ENCODE measurements around the gene SPDEF. TPM values are rescaled to one million over a fixed set of nuclear protein-coding genes. Genes with fewer than 3 reads are reported as not detected.

The SPDEF gene
- total RNA-seq, 6 experiments from 2014 or later: not detected

DNA sequence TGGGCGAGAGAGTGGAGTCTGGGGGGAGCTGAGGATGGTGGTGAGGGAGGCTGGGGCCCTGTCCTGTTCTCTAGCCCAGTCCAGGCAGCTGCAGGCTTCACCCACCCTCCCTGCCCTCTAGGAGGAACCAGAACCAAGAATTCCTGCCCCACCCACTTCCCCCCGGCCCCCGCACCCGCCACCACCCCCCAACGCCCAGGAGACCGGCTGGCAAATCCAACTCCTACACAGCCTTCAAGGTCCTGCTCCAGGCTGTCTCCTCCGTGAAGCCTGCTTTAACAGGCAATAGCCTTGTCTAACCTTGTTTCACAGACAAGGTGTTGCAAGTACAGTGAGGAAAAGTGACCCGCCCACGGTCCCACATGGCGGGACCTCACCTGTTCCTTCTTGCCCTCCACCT lies 2.4 kb downstream of the SPDEF start:
- H3K9me3 ChIP-seq: no peaks in the 10 kb centered on the region
- no peak for DNase-seq
- H3K4me3 ChIP-seq: no peak overlapping the region
- ATAC-seq: no peak
- no peaks in the 10 kb centered on the region for H3K4me1 ChIP-seq
- H3K27me3 ChIP-seq: no peaks in the 10 kb centered on the region
- intact Hi-C loops (cut with DNase I): no loop called here
- 56% methylated on average over 6 of the region's 10 CpGs for WGBS (ENCODE audit: insufficient coverage, low coverage, low lambda C conversion rate, missing lambda C conversion rate)
- no peak for TF ChIP-seq POLR2A (IDR thresholded peaks at IDR 0.05)
- TF ChIP-seq, protein P1, sequence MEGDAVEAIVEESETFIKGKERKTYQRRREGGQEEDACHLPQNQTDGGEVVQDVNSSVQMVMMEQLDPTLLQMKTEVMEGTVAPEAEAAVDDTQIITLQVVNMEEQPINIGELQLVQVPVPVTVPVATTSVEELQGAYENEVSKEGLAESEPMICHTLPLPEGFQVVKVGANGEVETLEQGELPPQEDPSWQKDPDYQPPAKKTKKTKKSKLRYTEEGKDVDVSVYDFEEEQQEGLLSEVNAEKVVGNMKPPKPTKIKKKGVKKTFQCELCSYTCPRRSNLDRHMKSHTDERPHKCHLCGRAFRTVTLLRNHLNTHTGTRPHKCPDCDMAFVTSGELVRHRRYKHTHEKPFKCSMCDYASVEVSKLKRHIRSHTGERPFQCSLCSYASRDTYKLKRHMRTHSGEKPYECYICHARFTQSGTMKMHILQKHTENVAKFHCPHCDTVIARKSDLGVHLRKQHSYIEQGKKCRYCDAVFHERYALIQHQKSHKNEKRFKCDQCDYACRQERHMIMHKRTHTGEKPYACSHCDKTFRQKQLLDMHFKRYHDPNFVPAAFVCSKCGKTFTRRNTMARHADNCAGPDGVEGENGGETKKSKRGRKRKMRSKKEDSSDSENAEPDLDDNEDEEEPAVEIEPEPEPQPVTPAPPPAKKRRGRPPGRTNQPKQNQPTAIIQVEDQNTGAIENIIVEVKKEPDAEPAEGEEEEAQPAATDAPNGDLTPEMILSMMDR (IDR thresholded peaks at IDR 0.05): no peak
- H3K27ac ChIP-seq: no peak overlapping the region
- H3K36me3 ChIP-seq: no peaks in the 10 kb centered on the region

DNA sequence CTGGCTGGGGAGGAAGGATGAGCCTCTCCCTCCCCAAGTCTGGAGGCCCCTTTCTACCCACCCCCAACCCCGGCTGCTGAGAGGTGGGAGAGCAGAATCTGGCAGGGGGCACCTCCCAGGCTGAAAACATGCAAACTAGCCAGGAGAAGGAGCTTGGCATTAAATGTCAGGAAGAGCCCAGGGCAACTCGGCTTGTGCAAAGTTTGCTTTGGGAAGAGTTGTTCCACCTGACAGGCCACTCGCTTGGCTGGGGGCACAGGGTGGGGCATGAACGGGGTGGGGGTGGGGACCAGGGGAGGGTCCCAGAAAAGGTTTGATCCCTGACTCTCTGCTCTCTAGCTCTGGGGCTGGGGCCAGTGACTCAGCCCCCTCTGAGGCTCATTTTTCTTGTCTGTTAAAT lies 3.0 kb downstream of the SPDEF start:
- ATAC-seq (no peak), DNase-seq (no peak)
- no peak for TF ChIP-seq POLR2A (IDR thresholded peaks at IDR 0.05)
- TF ChIP-seq, protein P1 (IDR thresholded peaks at IDR 0.05): no peak
- 20% methylated on average over 1 of the region's 4 CpGs for WGBS (ENCODE audit: insufficient coverage, low coverage, low lambda C conversion rate, missing lambda C conversion rate)
- intact Hi-C loops (cut with DNase I): no loop called here
- no peaks in the 10 kb centered on the region for H3K27me3 ChIP-seq
- no peaks in the 10 kb centered on the region for H3K36me3 ChIP-seq
- no peaks in the 10 kb centered on the region for H3K9me3 ChIP-seq
- H3K27ac ChIP-seq: no peak overlapping the region
- H3K4me1 ChIP-seq: no peaks in the 10 kb centered on the region
- no peak overlapping the region for H3K4me3 ChIP-seq

DNA sequence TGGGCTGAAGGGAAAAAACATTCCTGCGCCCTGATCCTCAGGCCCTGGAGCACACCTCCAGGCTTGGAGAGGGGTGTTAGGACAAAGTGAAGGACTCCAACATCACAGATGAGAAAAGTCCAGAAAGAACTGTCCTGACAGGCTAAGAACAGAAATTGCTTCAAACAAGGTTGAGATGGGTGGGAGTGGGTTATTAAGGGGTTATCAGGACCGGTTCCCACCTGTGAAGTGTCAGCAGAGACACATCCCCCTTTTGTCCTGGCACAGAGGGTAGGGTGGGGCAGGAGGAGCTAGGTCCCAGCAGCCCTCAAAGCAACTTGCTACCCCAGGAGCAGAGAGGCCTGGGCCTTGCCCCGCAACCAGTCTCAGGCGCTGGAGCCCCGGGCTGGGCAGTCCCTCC lies 3.5 kb downstream of the SPDEF start:
- intact Hi-C loops (cut with DNase I): no loop called here
- 71% methylated on average over 1 of the region's 5 CpGs for WGBS (ENCODE audit: insufficient coverage, low coverage, low lambda C conversion rate, missing lambda C conversion rate)
- no peak for TF ChIP-seq POLR2A (IDR thresholded peaks at IDR 0.05)
- TF ChIP-seq, protein P1 (IDR thresholded peaks at IDR 0.05): no peak

GRCh38 chr6:34551720-34552119 lies 4.4 kb downstream of the SPDEF start:
- no peak for TF ChIP-seq POLR2A (IDR thresholded peaks at IDR 0.05)
- TF ChIP-seq, protein P1 (IDR thresholded peaks at IDR 0.05): no peak
- Histone ChIP-seq H3K27ac (no peak overlapping the region), H3K36me3 (no peaks in the 10 kb centered on the region), H3K4me1 (peaks cover 0 to 10% (median 0%) of the 10 kb centered on the region in 4 donors), H3K9me3 (no peaks in the 10 kb centered on the region), H3K4me3 (no peak overlapping the region), H3K27me3 (no peaks in the 10 kb centered on the region)
- WGBS (ENCODE audit: insufficient coverage, low coverage, low lambda C conversion rate, missing lambda C conversion rate): 80% methylated on average over 2 of the region's 8 CpGs
- intact Hi-C loops (cut with DNase I): no loop called here
- DNase-seq (no peak), ATAC-seq (no peak)

More for the DNA sequence above, 3.5 kb downstream of the SPDEF start:
- H3K27me3 ChIP-seq: no peaks in the 10 kb centered on the region
- no peaks in the 10 kb centered on the region for H3K36me3 ChIP-seq
- H3K27ac ChIP-seq: no peak overlapping the region
- ATAC-seq (no peak), DNase-seq (no peak)
- H3K4me1 ChIP-seq: peaks cover 0 to 3% (median 0%) of the 10 kb centered on the region in 4 donors
- H3K9me3 ChIP-seq: no peaks in the 10 kb centered on the region
- H3K4me3 ChIP-seq: no peak overlapping the region

DNA sequence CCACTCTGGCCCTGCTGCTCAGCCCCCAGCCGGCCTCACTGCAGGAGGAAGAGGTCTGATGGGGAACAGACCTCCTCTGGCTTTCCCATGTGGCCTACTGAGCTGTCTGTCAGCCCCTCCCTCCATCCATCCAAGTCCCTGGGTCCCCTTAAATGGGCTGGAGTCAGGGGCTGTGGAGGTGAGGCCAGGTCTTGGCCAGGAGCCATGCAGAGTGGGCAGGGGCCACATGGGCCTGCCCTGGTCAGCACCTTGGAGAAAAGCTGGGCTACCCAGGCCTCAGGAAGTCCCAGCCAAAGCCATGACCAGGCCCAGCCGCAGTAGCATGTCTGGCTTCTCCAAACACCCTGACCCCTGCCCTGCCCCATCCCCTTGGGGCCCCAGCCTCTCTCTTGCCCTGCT lies 6.3 kb downstream of the SPDEF start:
- Histone ChIP-seq H3K27me3 (no peaks in the 10 kb centered on the region), H3K4me3 (no peak overlapping the region), H3K9me3 (no peaks in the 10 kb centered on the region), H3K27ac (no peak overlapping the region), H3K4me1 (peaks cover 0 to 10% (median 0%) of the 10 kb centered on the region in 4 donors), H3K36me3 (no peaks in the 10 kb centered on the region)
- intact Hi-C loops (cut with DNase I): no loop called here
- ATAC-seq (no peak), DNase-seq (no peak)
- WGBS (ENCODE audit: insufficient coverage, low coverage, low lambda C conversion rate, missing lambda C conversion rate): no CpG with 5 or more reads among the region's 2 CpGs
- TF ChIP-seq, protein P1 (IDR thresholded peaks at IDR 0.05): no peak
- no peak for TF ChIP-seq POLR2A (IDR thresholded peaks at IDR 0.05)
